Esophagus squamous epithelium (tissue), 5 donors: Measurements from ENCODE around the gene UBR3. TPM values are rescaled to one million over a fixed set of nuclear protein-coding genes. Genes with fewer than 3 reads are reported as not detected.

Source experiments
- DNase-seq: peaks from one replicate; lab custom pipeline; 2025; lab: John Stamatoyannopoulos, UW
- H3K27ac ChIP-seq, 4 donors: fragments of 200-600 bp; sonication (generic); one replicate each; pipeline ENCODE4 v1.5.1; 2016 to 2019; ENCODE audit warnings: mild to moderate bottlenecking in 1 of 4
- H3K27me3 ChIP-seq, 4 donors: fragments of 200-600 bp; sonication (generic); 1 replicate in 3 of 4; 2 replicates in 1 of 4; pipeline versions ENCODE4 v1.5.1 to v1.6.0; 2017 to 2021; ENCODE audit warnings: antibody characterized with exemption in 1 of 4
- H3K36me3 ChIP-seq, 3 donors: fragments of 200-600 bp; sonication (generic); one replicate each; pipeline ENCODE4 v1.5.1; 2016 to 2019
- H3K4me1 ChIP-seq, 3 donors: fragments of 200-600 bp; sonication (generic); one replicate each; pipeline ENCODE4 v1.5.1; 2017 to 2019
- H3K4me3 ChIP-seq, 4 donors: fragments of 200-600 bp; sonication (generic); 1 replicate in 3 of 4; 2 replicates in 1 of 4; pipeline ENCODE4 v1.5.1; 2016 to 2019; ENCODE audit warnings: mild to moderate bottlenecking in 2 of 4, moderate library complexity in 1 of 4
- H3K9me3 ChIP-seq, 3 donors: fragments of 200-600 bp; sonication (generic); one replicate each; pipeline ENCODE4 v1.5.1; 2016 to 2019
- POLR2A ChIP-seq, 4 donors: fragments of 450-650 bp; IDR thresholded peaks; one replicate each; pipeline ENCODE4 v1.6.1; 2017; ENCODE audit warnings: antibody characterized with exemption in 4 of 4, mild to moderate bottlenecking in 4 of 4, moderate library complexity in 3 of 4
- WGBS, 2 donors: methylation state at CpG; one replicate each; pipeline ENCODE4 v1.1.5; 2018; 5-methylcytosine and 5-hydroxymethylcytosine counted together
- intact Hi-C: fragments of 100-400 bp; cut with DNase I; formaldehyde crosslinking; loops from one replicate; pipeline ENCODE4 v1.15.0; 2022
- total RNA-seq, 4 donors: library from RNA; depleted of rRNA; stranded (reverse); fragments of >200 nt; gene quantifications; one replicate each; pipeline ENCODE4 v1.1.0, GENCODE V29; 2016
- TF ChIP-seq, protein P1 (sequence below), 6 experiments: fragments of 450-650 bp in 4 of 6; fragments of 200-600 bp in 2 of 6; sonication (generic) in 2 of 6; IDR thresholded peaks; one replicate each; pipeline ENCODE4 v1.5.1; 2016 to 2019; ENCODE audit warnings: antibody characterized with exemption in 6 of 6, mild to moderate bottlenecking in 4 of 6, moderate library complexity in 4 of 6
- donor health status: DM: yes; HTN: yes; CAD: no.

Gene UBR3
- total RNA-seq, 4 donors from 2014 or later, result 26.9 to 56.8 (median 43.2) TPM

- no peaks in the 10 kb centered on the region for H3K27me3 ChIP-seq
- 89 to 91% methylated on average over 4 of the region's 4 CpGs for WGBS, 2 donors
- no peaks in the 10 kb centered on the region for H3K9me3 ChIP-seq
- no peak overlapping the region for H3K4me3 ChIP-seq
- intact Hi-C loops, result no loop called here
- H3K36me3 ChIP-seq, result peaks cover 0 to 26% (median 0%) of the 10 kb centered on the region in 3 donors
- TF ChIP-seq POLR2A (IDR thresholded peaks at IDR 0.05), result no peak
- TF ChIP-seq, protein P1, sequence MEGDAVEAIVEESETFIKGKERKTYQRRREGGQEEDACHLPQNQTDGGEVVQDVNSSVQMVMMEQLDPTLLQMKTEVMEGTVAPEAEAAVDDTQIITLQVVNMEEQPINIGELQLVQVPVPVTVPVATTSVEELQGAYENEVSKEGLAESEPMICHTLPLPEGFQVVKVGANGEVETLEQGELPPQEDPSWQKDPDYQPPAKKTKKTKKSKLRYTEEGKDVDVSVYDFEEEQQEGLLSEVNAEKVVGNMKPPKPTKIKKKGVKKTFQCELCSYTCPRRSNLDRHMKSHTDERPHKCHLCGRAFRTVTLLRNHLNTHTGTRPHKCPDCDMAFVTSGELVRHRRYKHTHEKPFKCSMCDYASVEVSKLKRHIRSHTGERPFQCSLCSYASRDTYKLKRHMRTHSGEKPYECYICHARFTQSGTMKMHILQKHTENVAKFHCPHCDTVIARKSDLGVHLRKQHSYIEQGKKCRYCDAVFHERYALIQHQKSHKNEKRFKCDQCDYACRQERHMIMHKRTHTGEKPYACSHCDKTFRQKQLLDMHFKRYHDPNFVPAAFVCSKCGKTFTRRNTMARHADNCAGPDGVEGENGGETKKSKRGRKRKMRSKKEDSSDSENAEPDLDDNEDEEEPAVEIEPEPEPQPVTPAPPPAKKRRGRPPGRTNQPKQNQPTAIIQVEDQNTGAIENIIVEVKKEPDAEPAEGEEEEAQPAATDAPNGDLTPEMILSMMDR (IDR thresholded peaks at IDR 0.05), result no peak
- DNase-seq, result no peak
- no peak overlapping the region for H3K27ac ChIP-seq
- no peaks in the 10 kb centered on the region for H3K4me1 ChIP-seq
These were observed 185.5 kb downstream of the UBR3 start for GRCh38 chr2:170012773-170013172.

DNA sequence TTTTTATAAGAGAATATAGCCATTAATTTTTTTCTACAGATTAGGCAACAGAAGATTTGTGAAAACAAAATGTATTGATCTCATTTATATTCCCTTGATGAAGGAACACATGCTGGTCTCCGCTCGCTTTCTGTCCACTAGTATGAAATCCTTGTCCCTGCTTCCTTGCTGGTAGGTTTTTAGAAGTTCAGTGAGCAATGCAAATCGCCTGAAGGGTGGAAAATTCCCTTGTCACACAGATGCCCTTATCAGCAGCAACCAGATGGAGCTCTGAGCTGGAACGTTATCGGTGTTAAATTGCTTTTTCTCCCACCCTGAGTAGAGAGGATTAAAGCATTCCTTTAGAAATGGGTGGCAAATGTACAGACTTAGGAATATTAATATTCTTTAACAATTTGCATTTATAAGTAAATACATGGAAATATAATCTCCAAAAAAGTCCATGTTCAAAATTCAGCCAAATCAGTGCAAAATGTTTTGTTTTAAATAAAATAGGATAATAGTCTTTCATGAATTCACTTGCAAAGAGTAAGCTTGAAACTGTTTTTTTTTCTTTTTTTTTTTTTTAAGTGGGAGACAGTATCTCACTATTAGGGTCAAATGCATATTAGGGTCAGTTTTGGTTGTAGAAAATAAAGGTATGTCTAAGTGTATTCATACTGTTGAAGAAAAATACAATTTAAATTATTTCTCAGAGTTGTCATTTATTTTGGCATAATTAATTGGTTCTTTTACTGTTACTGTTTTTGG, 186.7 kb downstream of the UBR3 start:
- intact Hi-C loops, result no loop called here
- Histone ChIP-seq H3K36me3 (peaks cover 0 to 32% (median 0%) of the 10 kb centered on the region in 3 donors), H3K4me1 (peaks cover 0 to 4% (median 0%) of the 10 kb centered on the region in 3 donors), H3K4me3 (no peak overlapping the region), H3K27me3 (no peaks in the 10 kb centered on the region), H3K9me3 (no peaks in the 10 kb centered on the region), H3K27ac (no peak overlapping the region)
- 83 to 92% methylated on average over 5 of the region's 5 CpGs for WGBS, 2 donors
- no peak for TF ChIP-seq POLR2A (IDR thresholded peaks at IDR 0.05)
- TF ChIP-seq, protein P1 (IDR thresholded peaks at IDR 0.05), result no peak
- no peak for DNase-seq

DNA sequence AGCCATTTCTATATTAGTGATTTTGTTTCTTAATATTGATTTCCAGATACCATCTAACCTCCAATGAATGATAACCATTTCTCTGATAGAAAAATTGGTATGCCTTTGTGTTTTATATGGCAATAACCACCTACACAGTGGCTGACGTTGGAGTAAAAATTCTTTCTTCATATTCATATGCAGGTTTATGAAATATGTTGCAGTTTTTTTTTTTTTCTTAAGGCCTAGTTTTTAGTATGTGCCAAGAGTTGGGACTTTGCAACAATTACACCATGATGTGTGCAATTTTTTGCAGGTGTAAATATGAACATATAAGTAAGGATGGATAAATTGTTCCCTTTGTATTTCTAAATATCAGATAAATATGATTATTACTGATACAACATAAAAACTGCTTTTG, 187.5 kb downstream of the UBR3 start:
- intact Hi-C loops, result no loop called here
- Histone ChIP-seq H3K27me3 (no peaks in the 10 kb centered on the region), H3K27ac (no peak overlapping the region), H3K36me3 (peaks cover 0 to 25% (median 0%) of the 10 kb centered on the region in 3 donors), H3K4me3 (no peak overlapping the region), H3K9me3 (no peaks in the 10 kb centered on the region), H3K4me1 (peaks cover 0 to 4% (median 0%) of the 10 kb centered on the region in 3 donors)
- TF ChIP-seq POLR2A (IDR thresholded peaks at IDR 0.05), result no peak
- TF ChIP-seq, protein P1 (IDR thresholded peaks at IDR 0.05), result no peak
- DNase-seq, result no peak
- 61 to 86% methylated on average over 1 of the region's 1 CpG for WGBS, 2 donors

- Histone ChIP-seq H3K36me3 (peaks cover 0 to 16% (median 0%) of the 10 kb centered on the region in 3 donors), H3K4me3 (no peak overlapping the region), H3K27ac (no peak overlapping the region), H3K9me3 (no peaks in the 10 kb centered on the region), H3K27me3 (no peaks in the 10 kb centered on the region), H3K4me1 (peaks cover 0 to 4% (median 0%) of the 10 kb centered on the region in 3 donors)
- TF ChIP-seq, protein P1 (IDR thresholded peaks at IDR 0.05), result no peak
- TF ChIP-seq POLR2A (IDR thresholded peaks at IDR 0.05), result no peak
- 75 to 81% methylated on average over 4 of the region's 4 CpGs for WGBS, 2 donors
- no peak for DNase-seq
- intact Hi-C loops, result no loop called here
These were observed 190.7 kb downstream of the UBR3 start for GRCh38 chr2:170017860-170018532.
